ENCODE measurements around the gene CATSPERZ. TPM values are rescaled to one million over a fixed set of nuclear protein-coding genes. Genes with fewer than 3 reads are reported as not detected.

Gene CATSPERZ
- total and polyA plus RNA-seq, 7 donors: 1.1 to 1.4 TPM; not detected in 5

GRCh38 chr11:64333556-64333955, 33.4 kb downstream of the CATSPERZ start:
- intact Hi-C loops (cut with DNase I): no loop called here
- no peak for DNase-seq
- 84 to 91% methylated on average over 8 of the region's 8 CpGs for WGBS, 2 donors
- no peak overlapping the region for H3K27ac ChIP-seq
- no peaks in the 10 kb centered on the region for H3K36me3 ChIP-seq
- TF ChIP-seq EP300 (IDR thresholded peaks at IDR 0.05): no peak
- no peak for TF ChIP-seq POLR2A (IDR thresholded peaks at IDR 0.05)
- TF ChIP-seq, protein P1, sequence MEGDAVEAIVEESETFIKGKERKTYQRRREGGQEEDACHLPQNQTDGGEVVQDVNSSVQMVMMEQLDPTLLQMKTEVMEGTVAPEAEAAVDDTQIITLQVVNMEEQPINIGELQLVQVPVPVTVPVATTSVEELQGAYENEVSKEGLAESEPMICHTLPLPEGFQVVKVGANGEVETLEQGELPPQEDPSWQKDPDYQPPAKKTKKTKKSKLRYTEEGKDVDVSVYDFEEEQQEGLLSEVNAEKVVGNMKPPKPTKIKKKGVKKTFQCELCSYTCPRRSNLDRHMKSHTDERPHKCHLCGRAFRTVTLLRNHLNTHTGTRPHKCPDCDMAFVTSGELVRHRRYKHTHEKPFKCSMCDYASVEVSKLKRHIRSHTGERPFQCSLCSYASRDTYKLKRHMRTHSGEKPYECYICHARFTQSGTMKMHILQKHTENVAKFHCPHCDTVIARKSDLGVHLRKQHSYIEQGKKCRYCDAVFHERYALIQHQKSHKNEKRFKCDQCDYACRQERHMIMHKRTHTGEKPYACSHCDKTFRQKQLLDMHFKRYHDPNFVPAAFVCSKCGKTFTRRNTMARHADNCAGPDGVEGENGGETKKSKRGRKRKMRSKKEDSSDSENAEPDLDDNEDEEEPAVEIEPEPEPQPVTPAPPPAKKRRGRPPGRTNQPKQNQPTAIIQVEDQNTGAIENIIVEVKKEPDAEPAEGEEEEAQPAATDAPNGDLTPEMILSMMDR (IDR thresholded peaks at IDR 0.05): no peak
- TF ChIP-seq POLR2AphosphoS5 (IDR thresholded peaks at IDR 0.05): no peak
- H3K9me3 ChIP-seq: no peaks in the 10 kb centered on the region
- no peak overlapping the region for H3K4me3 ChIP-seq
- peaks cover 0 to 9% (median 3%) of the 10 kb centered on the region in 4 donors for H3K4me1 ChIP-seq
- H3K27me3 ChIP-seq: no peaks in the 10 kb centered on the region

GRCh38 chr11:64334764-64335735, 34.9 kb downstream of the CATSPERZ start:
- Histone ChIP-seq H3K4me3 (no peak overlapping the region), H3K36me3 (no peaks in the 10 kb centered on the region), H3K27ac (no peak overlapping the region), H3K4me1 (peaks cover 0 to 9% (median 3%) of the 10 kb centered on the region in 4 donors), H3K27me3 (no peaks in the 10 kb centered on the region), H3K9me3 (no peaks in the 10 kb centered on the region)
- TF ChIP-seq POLR2AphosphoS5 (IDR thresholded peaks at IDR 0.05) (no peak), EP300 (IDR thresholded peaks at IDR 0.05) (no peak), POLR2A (IDR thresholded peaks at IDR 0.05) (no peak)
- TF ChIP-seq, protein P1 (IDR thresholded peaks at IDR 0.05): no peak
- DNase-seq: no peak
- 25 to 43% methylated on average over 13 of the region's 13 CpGs for WGBS, 2 donors
- intact Hi-C loops (cut with DNase I): no loop called here

DNA sequence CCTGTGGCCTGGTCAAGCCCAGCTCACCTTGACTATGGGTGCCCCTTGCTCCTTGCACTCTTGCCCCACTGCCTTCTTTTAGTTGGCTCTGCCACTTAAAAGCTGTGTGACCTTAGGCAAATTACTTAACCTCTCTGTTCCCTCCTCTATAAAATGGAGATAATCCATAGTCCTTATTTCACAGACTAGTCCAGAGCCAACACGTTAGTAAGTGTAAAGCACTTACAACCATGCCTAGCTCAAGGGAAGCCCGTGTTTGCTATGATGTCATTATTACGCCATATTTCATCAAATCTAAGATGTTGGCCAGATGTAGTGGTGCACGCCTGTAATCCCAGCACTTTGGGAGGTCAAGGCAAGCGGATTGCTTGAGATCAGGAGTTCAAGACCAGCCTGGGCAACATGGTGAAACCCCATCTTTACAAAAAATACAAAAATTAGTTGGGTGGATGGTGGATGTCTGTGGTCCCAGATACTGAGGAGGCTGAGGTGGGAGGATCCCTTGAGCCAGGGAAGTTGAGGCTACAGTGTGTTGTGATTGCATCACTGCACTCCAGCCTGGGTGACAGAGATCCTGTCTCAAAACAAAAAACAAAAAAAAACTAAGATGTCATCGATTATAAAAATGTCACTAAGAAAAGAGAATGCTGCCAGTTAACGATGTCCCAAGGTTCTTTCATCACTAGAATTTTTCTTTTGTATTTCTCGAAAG, 37.5 kb downstream of the CATSPERZ start:
- DNase-seq: no peak
- H3K27ac ChIP-seq: no peak overlapping the region
- H3K27me3 ChIP-seq: no peaks in the 10 kb centered on the region
- H3K4me3 ChIP-seq: no peak overlapping the region
- H3K36me3 ChIP-seq: no peaks in the 10 kb centered on the region
- no peak for TF ChIP-seq POLR2AphosphoS5 (IDR thresholded peaks at IDR 0.05)
- TF ChIP-seq POLR2A (IDR thresholded peaks at IDR 0.05): no peak
- TF ChIP-seq EP300 (IDR thresholded peaks at IDR 0.05): no peak
- TF ChIP-seq, protein P1 (IDR thresholded peaks at IDR 0.05): no peak
- 76 to 84% methylated on average over 8 of the region's 8 CpGs for WGBS, 2 donors
- intact Hi-C loops (cut with DNase I): no loop called here
- no peaks in the 10 kb centered on the region for H3K9me3 ChIP-seq
- peaks cover 0 to 18% (median 8%) of the 10 kb centered on the region in 4 donors for H3K4me1 ChIP-seq

GRCh38 chr11:64338716-64339115, 38.6 kb downstream of the CATSPERZ start:
- 63 to 82% methylated on average over 8 of the region's 8 CpGs for WGBS, 2 donors
- TF ChIP-seq, protein P1 (IDR thresholded peaks at IDR 0.05): no peak
- TF ChIP-seq EP300 (IDR thresholded peaks at IDR 0.05): no peak
- TF ChIP-seq POLR2A (IDR thresholded peaks at IDR 0.05): no peak
- no peak for TF ChIP-seq POLR2AphosphoS5 (IDR thresholded peaks at IDR 0.05)
- H3K27ac ChIP-seq: no peak overlapping the region

More at GRCh38 chr11:64338716-64339115, 38.6 kb downstream of the CATSPERZ start:
- intact Hi-C loops (cut with DNase I): no loop called here
- no peak for DNase-seq
- no peaks in the 10 kb centered on the region for H3K36me3 ChIP-seq
- no peaks in the 10 kb centered on the region for H3K27me3 ChIP-seq
- no peaks in the 10 kb centered on the region for H3K9me3 ChIP-seq
- no peak overlapping the region for H3K4me3 ChIP-seq
- H3K4me1 ChIP-seq: peaks cover 0 to 24% (median 12%) of the 10 kb centered on the region in 4 donors
